ENCODE data around the gene SURF6. TPM values are rescaled to one million over a fixed set of nuclear protein-coding genes. Genes with fewer than 3 reads are reported as not detected.

Gene SURF6
- total and polyA plus RNA-seq, 2 of the 8 experiments (the other 6 are each of a cell fraction or from before 2014, with no cell fraction given): 6.1 to 23.7 TPM

GRCh38 chr9:133335924-133336811 is at the start of gene SURF6 (continued):
- TF ChIP-seq CHD7 (IDR thresholded peaks at IDR 0.05; ENCODE audit: insufficient replicate concordance, low read length): no peak
- peak in 1 of 2 experiments; percentile 13; a peak in 1 of 3 replicates for TF ChIP-seq EP300 (IDR thresholded peaks at IDR 0.05; ENCODE audit: borderline replicate concordance in 1 of 2, low read depth in 2 of 2, low read length in 2 of 2)
- TF ChIP-seq CBX8 (IDR thresholded peaks at IDR 0.05; ENCODE audit: borderline replicate concordance, low read depth, low read length): no peak
- TF ChIP-seq TCF12 (IDR thresholded peaks at IDR 0.05; ENCODE audit: low read depth, low read length): no peak
- peak; percentile 62; the same call in 1 of the 2 replicates for TF ChIP-seq SP4 (IDR thresholded peaks at IDR 0.05; ENCODE audit: low read length)
- TF ChIP-seq SAP30 (IDR thresholded peaks at IDR 0.05; ENCODE audit: insufficient read depth, insufficient replicate concordance, low read length): peak; percentile 63
- TF ChIP-seq TAF1 (IDR thresholded peaks at IDR 0.05; ENCODE audit: low read depth, low read length): peak; percentile 76
- no peak for TF ChIP-seq POU5F1 (IDR thresholded peaks at IDR 0.05; ENCODE audit: low read depth, low read length)
